ENCODE data around the gene AGMAT. TPM values are rescaled to one million over a fixed set of nuclear protein-coding genes. Genes with fewer than 3 reads are reported as not detected.

The AGMAT gene
- polyA plus RNA-seq, 3 donors = not detected

GRCh38 chr1:15622712-15623373, 38.0 kb upstream of the AGMAT start:
- Mint-ChIP-seq H3K4me1 (peaks cover 44% of the 10 kb centered on the region), H3K9me3 (no peaks in the 10 kb centered on the region), H3K4me3 (no peak overlapping the region), H3K36me3 (peaks cover 16 to 23% of the 10 kb centered on the region in 2 donors), H3K27ac (peak overlapping the region in 2 of 7 donors; percentile 7 to 43), H3K27me3 (ENCODE audit: low read depth in 3 of 3) (peaks cover 0 to 2% (median 0%) of the 10 kb centered on the region in 3 donors)
- Histone ChIP-seq H3K4me2 (replicated peaks; ENCODE audit: extremely low read depth, low read length, poor library complexity, severe bottlenecking) (no peak overlapping the region), H3K4me1 (ENCODE audit: control insufficient read depth in 1 of 2, insufficient read depth in 2 of 2, low read length in 2 of 2) (peaks cover 29 to 41% of the 10 kb centered on the region in 2 donors), H2AFZ (ENCODE audit: insufficient read depth, low read depth, low read length, poor library complexity, severe bottlenecking) (no peak overlapping the region), H3K27ac (ENCODE audit: low read depth in 1 of 2, low read length in 2 of 2) (no peak overlapping the region), H3K9me3 (replicated peaks in 1 of 2; ENCODE audit: control insufficient read depth in 1 of 2, insufficient read depth in 1 of 2, low read length in 2 of 2) (no peaks in the 10 kb centered on the region), H4K20me1 (ENCODE audit: insufficient read depth, low read length) (peaks cover 85% of the 10 kb centered on the region), H3K79me2 (ENCODE audit: insufficient read depth, low read length) (peaks cover 93% of the 10 kb centered on the region), H3K9ac (ENCODE audit: insufficient read depth, low read length, poor library complexity, severe bottlenecking) (no peak overlapping the region), H3K27me3 (ENCODE audit: control insufficient read depth in 2 of 2, insufficient read depth in 2 of 2, low read length in 2 of 2) (no peaks in the 10 kb centered on the region), H3K4me3 (replicated peaks in 1 of 3; ENCODE audit: low read depth in 2 of 3, low read length in 3 of 3) (no peak overlapping the region), H3K36me3 (replicated peaks in 1 of 2; ENCODE audit: control insufficient read depth in 1 of 2, insufficient read depth in 2 of 2, low read length in 2 of 2) (peaks cover 12 to 16% of the 10 kb centered on the region in 2 donors)
- intact Hi-C loops (cut with micrococcal nuclease) = no loop called here
- WGBS (ENCODE audit: insufficient coverage) = 80% methylated on average over 2 of the region's 7 CpGs
- TF ChIP-seq CTCF (IDR thresholded peaks at IDR 0.05) = no peak
- no peak for DNase-seq

GRCh38 chr1:15621975-15622374, 37.1 kb upstream of the AGMAT start:
- no peaks in the 10 kb centered on the region for H3K9me3 Mint-ChIP-seq
- H3K36me3 Mint-ChIP-seq = peaks cover 10 to 15% of the 10 kb centered on the region in 2 donors
- intact Hi-C loops (cut with micrococcal nuclease) = no loop called here
- H3K79me2 ChIP-seq (ENCODE audit: insufficient read depth, low read length) = peaks cover 90% of the 10 kb centered on the region
- H3K4me1 Mint-ChIP-seq = peaks cover 42% of the 10 kb centered on the region
- peaks cover 30 to 44% of the 10 kb centered on the region in 2 donors for H3K4me1 ChIP-seq (ENCODE audit: control insufficient read depth in 1 of 2, insufficient read depth in 2 of 2, low read length in 2 of 2)
- WGBS (ENCODE audit: insufficient coverage) = no CpG with 5 or more reads among the region's 5 CpGs
- H4K20me1 ChIP-seq (ENCODE audit: insufficient read depth, low read length) = peaks cover 77% of the 10 kb centered on the region
- no peak overlapping the region for H3K4me3 ChIP-seq (replicated peaks in 1 of 3; ENCODE audit: low read depth in 2 of 3, low read length in 3 of 3)
- H3K27ac ChIP-seq (ENCODE audit: low read depth in 1 of 2, low read length in 2 of 2) = no peak overlapping the region
- H2AFZ ChIP-seq (ENCODE audit: insufficient read depth, low read depth, low read length, poor library complexity, severe bottlenecking) = no peak overlapping the region
- no peaks in the 10 kb centered on the region for H3K9me3 ChIP-seq (replicated peaks in 1 of 2; ENCODE audit: control insufficient read depth in 1 of 2, insufficient read depth in 1 of 2, low read length in 2 of 2)
- H3K4me2 ChIP-seq (replicated peaks; ENCODE audit: extremely low read depth, low read length, poor library complexity, severe bottlenecking) = no peak overlapping the region
- peaks cover 0 to 2% (median 0%) of the 10 kb centered on the region in 3 donors for H3K27me3 Mint-ChIP-seq (ENCODE audit: low read depth in 3 of 3)
- H3K9ac ChIP-seq (ENCODE audit: insufficient read depth, low read length, poor library complexity, severe bottlenecking) = no peak overlapping the region
- TF ChIP-seq CTCF (IDR thresholded peaks at IDR 0.05) = no peak
- DNase-seq = no peak
- no peaks in the 10 kb centered on the region for H3K27me3 ChIP-seq (ENCODE audit: control insufficient read depth in 2 of 2, insufficient read depth in 2 of 2, low read length in 2 of 2)
- H3K27ac Mint-ChIP-seq = peak overlapping the region in 1 of 7 donors; percentile 41
- H3K36me3 ChIP-seq (replicated peaks in 1 of 2; ENCODE audit: control insufficient read depth in 1 of 2, insufficient read depth in 2 of 2, low read length in 2 of 2) = peaks cover 4 to 7% of the 10 kb centered on the region in 2 donors
- no peak overlapping the region for H3K4me3 Mint-ChIP-seq

Measured in CD14-positive monocyte (primary cell).